Type B pancreatic cell (in vitro differentiated cells): ENCODE measurements around the gene LAMP2. TPM values are rescaled to one million over a fixed set of nuclear protein-coding genes. Genes with fewer than 3 reads are reported as not detected.

Experiments
- DNase-seq: peaks from one replicate; pipeline ENCODE4 v3.0.0; 2021; ENCODE audit warnings: mixed read lengths; ENCODE audit not compliant: unreplicated experiment; ENCODE audit errors: extremely low spot score
- H3K27ac Mint-ChIP-seq: 2 replicates; pipeline ENCODE4 v1.8.0; 2021; ENCODE audit warnings: mild to moderate bottlenecking, mixed read lengths
- H3K27me3 Mint-ChIP-seq: 2 replicates; pipeline ENCODE4 v1.8.0; 2021; ENCODE audit warnings: mixed read lengths
- H3K36me3 Mint-ChIP-seq: 2 replicates; pipeline ENCODE4 v1.8.0; 2021; ENCODE audit warnings: mixed read lengths
- H3K4me1 Mint-ChIP-seq: one replicate; pipeline ENCODE4 v1.8.0; 2021; ENCODE audit warnings: mixed read lengths; ENCODE audit not compliant: unreplicated experiment
- H3K4me3 Mint-ChIP-seq: 2 replicates; pipeline ENCODE4 v1.8.0; 2021; ENCODE audit warnings: mild to moderate bottlenecking, mixed read lengths
- H3K9me3 Mint-ChIP-seq: 2 replicates; pipeline ENCODE4 v1.8.0; 2021; ENCODE audit warnings: mixed read lengths
- CTCF ChIP-seq: fragments of 200-600 bp; sonication (generic); conservative IDR thresholded peaks from 2 replicates; pipeline ENCODE4 v1.5.0; 2021; ENCODE audit warnings: antibody characterized with exemption, mild to moderate bottlenecking
- total RNA-seq: library from RNA; stranded (reverse); gene quantifications from 2 replicates; pipeline ENCODE4 v1.2.1, GENCODE V29; 2021; ENCODE audit warnings: low replicate concordance

The LAMP2 gene
- total RNA-seq, 1 donor from 2014 or later = 82.9 TPM

- Mint-ChIP-seq H3K36me3 (peaks cover 5% of the 10 kb centered on the region), H3K27ac (peak overlapping the region; percentile 96), H3K9me3 (no peaks in the 10 kb centered on the region), H3K4me3 (peak overlapping the region; percentile 94), H3K4me1 (peaks cover 5% of the 10 kb centered on the region), H3K27me3 (no peaks in the 10 kb centered on the region)
- no peak for DNase-seq
- no peak for TF ChIP-seq CTCF
Measured at GRCh38 chrX:120468071-120468470, 1.0 kb downstream of the LAMP2 start.

GRCh38 chrX:120464411-120464810, 4.7 kb downstream of the LAMP2 start:
- no peak for DNase-seq
- H3K4me1 Mint-ChIP-seq = peaks cover 5% of the 10 kb centered on the region
- TF ChIP-seq CTCF = no peak
- no peaks in the 10 kb centered on the region for H3K27me3 Mint-ChIP-seq
- no peak overlapping the region for H3K4me3 Mint-ChIP-seq
- no peak overlapping the region for H3K27ac Mint-ChIP-seq
- H3K36me3 Mint-ChIP-seq = peaks cover 5% of the 10 kb centered on the region
- no peaks in the 10 kb centered on the region for H3K9me3 Mint-ChIP-seq

- H3K4me3 Mint-ChIP-seq = no peak overlapping the region
- no peaks in the 10 kb centered on the region for H3K9me3 Mint-ChIP-seq
- H3K27me3 Mint-ChIP-seq = no peaks in the 10 kb centered on the region
- H3K4me1 Mint-ChIP-seq = peaks cover under 1% of the 10 kb centered on the region
- H3K36me3 Mint-ChIP-seq = peaks cover under 1% of the 10 kb centered on the region
- DNase-seq = no peak
- H3K27ac Mint-ChIP-seq = no peak overlapping the region
- no peak for TF ChIP-seq CTCF
Measured at GRCh38 chrX:120463241-120463640, 5.9 kb downstream of the LAMP2 start.

- H3K27me3 Mint-ChIP-seq = no peaks in the 10 kb centered on the region
- TF ChIP-seq CTCF = no peak
Measured at GRCh38 chrX:120462370-120462769, 6.7 kb downstream of the LAMP2 start.

GRCh38 chrX:120459309-120459708, 9.8 kb downstream of the LAMP2 start:
- Mint-ChIP-seq H3K4me3 (no peak overlapping the region), H3K36me3 (no peaks in the 10 kb centered on the region), H3K9me3 (no peaks in the 10 kb centered on the region), H3K27ac (peak overlapping the region; percentile 49), H3K4me1 (no peaks in the 10 kb centered on the region), H3K27me3 (no peaks in the 10 kb centered on the region)
- no peak for TF ChIP-seq CTCF
- no peak for DNase-seq

More at GRCh38 chrX:120462370-120462769, 6.7 kb downstream of the LAMP2 start:
- H3K9me3 Mint-ChIP-seq = no peaks in the 10 kb centered on the region
- no peak overlapping the region for H3K27ac Mint-ChIP-seq
- H3K4me3 Mint-ChIP-seq = no peak overlapping the region
- H3K4me1 Mint-ChIP-seq = no peaks in the 10 kb centered on the region
- DNase-seq = no peak
- H3K36me3 Mint-ChIP-seq = no peaks in the 10 kb centered on the region

- Mint-ChIP-seq H3K4me1 (no peaks in the 10 kb centered on the region), H3K36me3 (no peaks in the 10 kb centered on the region), H3K27ac (no peak overlapping the region), H3K27me3 (no peaks in the 10 kb centered on the region), H3K4me3 (no peak overlapping the region), H3K9me3 (no peaks in the 10 kb centered on the region)
- DNase-seq = no peak
- TF ChIP-seq CTCF = no peak
Measured at GRCh38 chrX:120457766-120458180, 11.3 kb downstream of the LAMP2 start.
